ENCODE results near the gene S100A13.

- TF ChIP-seq, protein P1, sequence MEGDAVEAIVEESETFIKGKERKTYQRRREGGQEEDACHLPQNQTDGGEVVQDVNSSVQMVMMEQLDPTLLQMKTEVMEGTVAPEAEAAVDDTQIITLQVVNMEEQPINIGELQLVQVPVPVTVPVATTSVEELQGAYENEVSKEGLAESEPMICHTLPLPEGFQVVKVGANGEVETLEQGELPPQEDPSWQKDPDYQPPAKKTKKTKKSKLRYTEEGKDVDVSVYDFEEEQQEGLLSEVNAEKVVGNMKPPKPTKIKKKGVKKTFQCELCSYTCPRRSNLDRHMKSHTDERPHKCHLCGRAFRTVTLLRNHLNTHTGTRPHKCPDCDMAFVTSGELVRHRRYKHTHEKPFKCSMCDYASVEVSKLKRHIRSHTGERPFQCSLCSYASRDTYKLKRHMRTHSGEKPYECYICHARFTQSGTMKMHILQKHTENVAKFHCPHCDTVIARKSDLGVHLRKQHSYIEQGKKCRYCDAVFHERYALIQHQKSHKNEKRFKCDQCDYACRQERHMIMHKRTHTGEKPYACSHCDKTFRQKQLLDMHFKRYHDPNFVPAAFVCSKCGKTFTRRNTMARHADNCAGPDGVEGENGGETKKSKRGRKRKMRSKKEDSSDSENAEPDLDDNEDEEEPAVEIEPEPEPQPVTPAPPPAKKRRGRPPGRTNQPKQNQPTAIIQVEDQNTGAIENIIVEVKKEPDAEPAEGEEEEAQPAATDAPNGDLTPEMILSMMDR (IDR thresholded peaks at IDR 0.05; ENCODE audit: insufficient read depth, low read depth, low read length): no peak
- no peak for TF ChIP-seq EZH2 (IDR thresholded peaks at IDR 0.05; ENCODE audit: insufficient read depth, low read length)
These were observed 48.8 kb downstream of the S100A13 start for GRCh38 chr1:153578490-153578889.

All from astrocyte (in vitro differentiated cells and primary cell).